PC-9 (cell line): ENCODE results near the gene CADM1.

Experiments
- EZH2 ChIP-seq: fragments of 200-600 bp; sonication (generic); IDR thresholded peaks from 2 replicates; pipeline ENCODE4 v1.8.0; 2017; ENCODE audit warnings: antibody characterized with exemption, low read depth
- TF ChIP-seq, protein P1 (sequence below): fragments of 200-600 bp; sonication (generic); conservative IDR thresholded peaks from 2 replicates; pipeline ENCODE4 v1.6.1; 2017; ENCODE audit warnings: mixed run types, antibody characterized with exemption, mild to moderate bottlenecking, moderate library complexity

DNA sequence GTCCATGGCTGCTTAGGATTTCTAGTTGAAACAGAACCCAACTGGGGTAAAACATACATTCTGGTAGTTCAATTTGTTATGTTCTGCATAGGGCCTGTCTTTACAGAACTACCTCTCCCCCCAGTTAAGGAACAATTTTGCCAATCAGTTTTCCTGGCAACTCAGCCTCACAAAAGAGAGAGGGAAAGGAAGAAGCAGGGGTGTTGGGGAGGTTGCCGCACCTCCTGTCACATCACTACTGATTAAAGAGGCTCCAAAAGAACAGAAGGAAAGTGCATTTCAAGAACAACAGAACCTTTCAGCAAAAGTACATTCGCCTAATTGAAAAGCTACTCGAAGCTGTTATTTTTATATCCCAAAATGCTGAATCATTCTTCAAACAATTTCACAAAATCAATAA, 217.6 kb downstream of the CADM1 start:
- TF ChIP-seq, protein P1, sequence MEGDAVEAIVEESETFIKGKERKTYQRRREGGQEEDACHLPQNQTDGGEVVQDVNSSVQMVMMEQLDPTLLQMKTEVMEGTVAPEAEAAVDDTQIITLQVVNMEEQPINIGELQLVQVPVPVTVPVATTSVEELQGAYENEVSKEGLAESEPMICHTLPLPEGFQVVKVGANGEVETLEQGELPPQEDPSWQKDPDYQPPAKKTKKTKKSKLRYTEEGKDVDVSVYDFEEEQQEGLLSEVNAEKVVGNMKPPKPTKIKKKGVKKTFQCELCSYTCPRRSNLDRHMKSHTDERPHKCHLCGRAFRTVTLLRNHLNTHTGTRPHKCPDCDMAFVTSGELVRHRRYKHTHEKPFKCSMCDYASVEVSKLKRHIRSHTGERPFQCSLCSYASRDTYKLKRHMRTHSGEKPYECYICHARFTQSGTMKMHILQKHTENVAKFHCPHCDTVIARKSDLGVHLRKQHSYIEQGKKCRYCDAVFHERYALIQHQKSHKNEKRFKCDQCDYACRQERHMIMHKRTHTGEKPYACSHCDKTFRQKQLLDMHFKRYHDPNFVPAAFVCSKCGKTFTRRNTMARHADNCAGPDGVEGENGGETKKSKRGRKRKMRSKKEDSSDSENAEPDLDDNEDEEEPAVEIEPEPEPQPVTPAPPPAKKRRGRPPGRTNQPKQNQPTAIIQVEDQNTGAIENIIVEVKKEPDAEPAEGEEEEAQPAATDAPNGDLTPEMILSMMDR: no peak
- TF ChIP-seq EZH2: no peak
